IMR-90 (cell line): ENCODE results near the gene KIF16B.

Experiments
- FOS ChIP-seq: fragments of 150-350 bp; IDR thresholded peaks from 2 replicates; pipeline ENCODE4 v1.6.1; 2016; ENCODE audit warnings: low read depth, low read length
- MAZ ChIP-seq: IDR thresholded peaks from 2 replicates; pipeline ENCODE4 v1.6.1; 2012; ENCODE audit warnings: low read depth, mild to moderate bottlenecking, low read length, improper control_type of control experiment, moderate library complexity, borderline replicate concordance
- POLR2A ChIP-seq: IDR thresholded peaks from 2 replicates; pipeline ENCODE4 v1.6.1; 2012; ENCODE audit warnings: mild to moderate bottlenecking, low read depth, low read length
- RAD21 ChIP-seq: IDR thresholded peaks from 2 replicates; pipeline ENCODE4 v1.6.1; 2012; ENCODE audit warnings: low read length, improper control_type of control experiment
- RCOR1 ChIP-seq: IDR thresholded peaks from 2 replicates; pipeline ENCODE4 v1.6.1; 2012; ENCODE audit warnings: mild to moderate bottlenecking, low read length, improper control_type of control experiment; ENCODE audit not compliant: insufficient replicate concordance
- RFX5 ChIP-seq: IDR thresholded peaks from 2 replicates; pipeline ENCODE4 v1.8.0; 2012; ENCODE audit warnings: low read depth, mild to moderate bottlenecking, low read length, moderate library complexity
- TF ChIP-seq, protein P1 (sequence below): conservative IDR thresholded peaks from 2 replicates; pipeline ENCODE4 v1.5.1; 2012; ENCODE audit warnings: mild to moderate bottlenecking, low read depth, low read length, improper control_type of control experiment

DNA sequence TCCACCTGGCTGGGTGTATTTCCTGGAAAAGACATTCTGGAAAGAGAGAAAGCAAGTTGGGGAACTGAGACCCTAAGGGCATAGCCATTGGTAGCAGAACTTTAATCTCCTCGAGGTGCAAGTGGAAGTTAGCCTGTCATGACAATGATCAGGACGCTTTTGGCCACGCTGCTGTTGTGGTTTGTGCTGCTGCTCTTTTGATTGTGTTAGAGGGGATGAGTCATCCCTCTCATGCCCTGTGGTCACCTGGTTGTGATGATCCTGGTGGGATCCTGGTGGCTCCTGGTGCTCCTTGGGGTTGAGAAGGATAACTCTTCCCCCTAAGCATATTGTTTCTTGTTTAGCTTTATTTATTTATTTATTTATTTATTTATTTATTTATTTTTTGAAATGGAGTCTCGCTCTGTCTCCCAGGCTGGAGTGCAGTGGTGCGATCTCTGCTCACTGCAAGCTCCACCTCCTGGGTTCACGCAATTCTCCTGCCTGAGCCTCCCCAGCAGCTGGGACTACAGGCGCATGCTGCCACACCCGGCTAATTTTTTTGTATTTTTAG is 350.3 kb downstream of the KIF16B start:
- TF ChIP-seq RFX5 = no peak
- TF ChIP-seq, protein P1, sequence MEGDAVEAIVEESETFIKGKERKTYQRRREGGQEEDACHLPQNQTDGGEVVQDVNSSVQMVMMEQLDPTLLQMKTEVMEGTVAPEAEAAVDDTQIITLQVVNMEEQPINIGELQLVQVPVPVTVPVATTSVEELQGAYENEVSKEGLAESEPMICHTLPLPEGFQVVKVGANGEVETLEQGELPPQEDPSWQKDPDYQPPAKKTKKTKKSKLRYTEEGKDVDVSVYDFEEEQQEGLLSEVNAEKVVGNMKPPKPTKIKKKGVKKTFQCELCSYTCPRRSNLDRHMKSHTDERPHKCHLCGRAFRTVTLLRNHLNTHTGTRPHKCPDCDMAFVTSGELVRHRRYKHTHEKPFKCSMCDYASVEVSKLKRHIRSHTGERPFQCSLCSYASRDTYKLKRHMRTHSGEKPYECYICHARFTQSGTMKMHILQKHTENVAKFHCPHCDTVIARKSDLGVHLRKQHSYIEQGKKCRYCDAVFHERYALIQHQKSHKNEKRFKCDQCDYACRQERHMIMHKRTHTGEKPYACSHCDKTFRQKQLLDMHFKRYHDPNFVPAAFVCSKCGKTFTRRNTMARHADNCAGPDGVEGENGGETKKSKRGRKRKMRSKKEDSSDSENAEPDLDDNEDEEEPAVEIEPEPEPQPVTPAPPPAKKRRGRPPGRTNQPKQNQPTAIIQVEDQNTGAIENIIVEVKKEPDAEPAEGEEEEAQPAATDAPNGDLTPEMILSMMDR = no peak
- no peak for TF ChIP-seq MAZ
- no peak for TF ChIP-seq RAD21
- no peak for TF ChIP-seq RCOR1
- no peak for TF ChIP-seq FOS
- no peak for TF ChIP-seq POLR2A
